ENCODE measurements around the gene NBAS.

DNA sequence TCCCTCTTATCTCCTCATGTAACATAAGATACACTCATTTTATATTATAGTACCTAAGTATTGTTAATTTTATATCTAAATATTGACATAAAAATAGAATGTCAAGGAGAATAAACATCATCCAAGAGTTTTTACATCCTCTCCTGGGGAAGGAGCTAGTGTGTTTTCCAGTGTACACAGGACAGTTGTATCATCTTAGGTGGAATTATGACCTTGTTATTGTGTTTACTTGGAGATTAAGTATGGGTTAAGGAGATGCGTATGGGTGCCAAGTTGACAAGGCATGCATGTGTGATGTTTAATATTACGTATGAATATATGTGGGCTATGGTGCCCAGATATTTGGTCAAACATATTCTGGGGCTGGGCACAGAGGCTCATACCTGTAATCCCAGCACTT, 19.3 kb upstream of the NBAS start:
- TF ChIP-seq XRCC5 (optimal IDR thresholded peaks at IDR 0.05; ENCODE audit: low read length) (no peak), FOXK2 (IDR thresholded peaks at IDR 0.05) (no peak)
- TF ChIP-seq, protein P1, sequence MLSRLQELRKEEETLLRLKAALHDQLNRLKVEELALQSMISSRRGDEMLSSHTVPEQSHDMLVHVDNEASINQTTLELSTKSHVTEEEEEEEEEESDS (CRISPR knock-in tag; IDR thresholded peaks at IDR 0.05; ENCODE audit: borderline replicate concordance) = no peak

Measured in HepG2 (cell line).